NCI-H2196 (cell line): ENCODE results near the gene TAF11.
"Not testable (repeated sequence)": the region's sequence is repeated elsewhere in the genome, so short reads cannot be mapped to it uniquely, and the experiment has no call there.

Experiments used
- DNase-seq: peaks from one replicate; lab custom pipeline; 2025; ENCODE audit not compliant: unreplicated experiment; lab: John Stamatoyannopoulos, UW

The TAF11 gene

DNA sequence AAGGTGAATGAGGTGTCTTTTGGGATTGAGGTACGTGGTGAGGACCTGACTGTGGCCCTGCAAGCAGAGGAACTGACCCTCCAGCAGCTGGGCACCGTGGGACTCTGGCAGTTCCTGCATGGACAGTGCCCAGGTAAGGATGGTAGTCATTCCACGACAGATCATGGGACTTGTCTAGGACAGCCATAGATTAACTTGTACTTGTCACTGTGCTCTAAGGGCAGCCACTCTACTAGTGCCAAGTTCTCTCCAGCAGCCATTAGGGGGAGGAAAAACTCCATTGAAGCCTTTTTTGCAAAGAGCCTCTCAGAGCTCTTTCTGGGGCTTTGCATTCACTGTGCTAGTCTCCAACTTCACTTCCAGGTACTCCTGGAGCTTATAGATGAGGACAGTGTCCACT lies 20.4 kb downstream of the TAF11 start:
- no peak for DNase-seq

DNA sequence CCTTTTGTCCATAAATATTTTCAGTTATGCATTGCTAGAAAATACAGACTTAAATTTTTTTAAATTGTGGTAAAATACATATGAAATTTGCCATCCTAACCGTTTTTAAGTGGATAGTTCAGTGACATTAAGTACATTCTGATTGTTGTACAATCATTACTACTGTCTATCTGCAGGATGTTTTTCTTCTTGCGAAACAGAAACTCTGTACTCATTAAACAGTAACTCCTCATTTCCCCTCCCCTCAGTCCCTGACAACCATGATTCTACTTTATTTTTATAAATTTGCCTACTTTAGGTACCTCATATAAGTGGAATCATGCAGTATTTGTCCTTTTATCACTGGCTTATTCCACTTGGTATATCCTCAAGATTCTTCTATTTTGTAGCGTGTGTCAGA lies 21.3 kb downstream of the TAF11 start:
- no peak for DNase-seq

DNA sequence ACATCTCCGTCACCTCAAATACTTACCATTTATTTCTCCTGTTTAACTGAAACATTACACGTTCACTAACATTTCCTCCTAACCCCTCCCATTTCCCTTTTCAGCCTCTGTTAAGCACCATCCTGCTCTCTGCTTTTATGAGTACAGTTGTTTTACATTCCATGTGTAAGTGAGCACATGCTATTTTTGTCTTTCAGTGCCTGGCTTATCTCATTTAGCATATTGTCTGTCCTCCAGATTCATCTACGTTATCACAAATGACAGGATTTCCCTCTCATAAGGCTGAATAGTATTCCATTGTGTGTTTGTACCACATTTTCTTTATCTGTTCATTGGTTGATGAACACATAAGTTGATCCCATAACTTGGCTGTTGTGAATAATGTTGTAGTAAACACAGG lies 22.7 kb downstream of the TAF11 start:
- DNase-seq, result no peak

DNA sequence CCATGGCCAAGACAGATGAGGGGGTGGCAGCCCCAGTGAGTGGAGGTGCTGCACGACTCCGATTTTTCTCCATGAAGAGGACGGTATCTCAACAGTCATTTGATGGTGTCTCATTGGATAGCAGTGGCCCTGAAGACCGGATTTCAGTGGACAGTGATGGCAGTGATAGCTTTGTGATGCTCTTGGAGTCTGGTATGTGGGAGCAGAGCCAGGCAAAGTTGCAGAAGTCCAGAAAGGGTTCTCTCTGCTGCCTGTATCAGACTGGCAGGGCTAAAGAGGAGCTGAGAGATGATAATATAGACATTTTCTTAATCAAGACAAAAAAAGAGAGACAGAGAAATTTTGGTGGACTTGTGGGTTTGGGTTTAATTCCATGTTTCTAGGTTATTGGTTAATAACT lies 23.8 kb downstream of the TAF11 start:
- no peak for DNase-seq

DNA sequence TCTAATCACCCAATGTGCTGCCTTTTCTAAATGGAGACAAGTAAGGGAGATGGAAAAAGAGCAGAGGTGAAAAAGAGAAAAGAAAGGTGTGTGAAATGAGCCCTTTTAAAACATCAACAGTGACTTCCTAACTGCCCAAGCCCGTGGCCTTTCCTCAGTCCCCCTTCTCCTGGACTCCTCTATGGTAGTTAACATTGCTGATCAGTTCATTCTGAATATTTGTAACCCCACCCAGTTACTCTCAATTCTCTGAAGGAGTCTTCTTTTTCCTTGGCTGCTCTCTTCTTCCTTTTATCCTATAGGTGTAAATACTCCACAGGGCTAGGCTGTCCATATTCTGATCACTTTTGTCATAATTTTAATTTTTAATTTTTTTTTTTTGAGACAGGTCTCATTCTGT lies 27.1 kb downstream of the TAF11 start:
- DNase-seq, result no peak

DNA sequence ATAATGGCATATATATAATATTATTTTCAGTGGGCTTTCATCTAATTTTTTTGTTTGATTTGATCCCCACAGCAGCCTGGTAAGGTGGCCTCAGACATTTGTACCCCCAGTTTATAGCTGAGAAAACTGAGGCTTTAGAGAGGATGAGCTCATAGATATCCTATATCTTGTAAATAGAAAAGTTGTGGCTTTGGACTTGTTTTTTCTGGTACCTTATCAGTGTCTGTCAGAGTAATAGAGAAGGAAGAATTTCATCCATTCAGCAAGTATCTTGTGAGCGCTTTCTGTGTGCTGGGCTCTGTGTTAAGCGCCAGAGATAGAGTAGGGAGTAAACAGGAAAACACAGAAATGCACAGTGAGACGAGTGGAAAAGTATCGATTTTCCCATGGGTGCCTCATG lies 27.9 kb downstream of the TAF11 start:
- no peak for DNase-seq

DNA sequence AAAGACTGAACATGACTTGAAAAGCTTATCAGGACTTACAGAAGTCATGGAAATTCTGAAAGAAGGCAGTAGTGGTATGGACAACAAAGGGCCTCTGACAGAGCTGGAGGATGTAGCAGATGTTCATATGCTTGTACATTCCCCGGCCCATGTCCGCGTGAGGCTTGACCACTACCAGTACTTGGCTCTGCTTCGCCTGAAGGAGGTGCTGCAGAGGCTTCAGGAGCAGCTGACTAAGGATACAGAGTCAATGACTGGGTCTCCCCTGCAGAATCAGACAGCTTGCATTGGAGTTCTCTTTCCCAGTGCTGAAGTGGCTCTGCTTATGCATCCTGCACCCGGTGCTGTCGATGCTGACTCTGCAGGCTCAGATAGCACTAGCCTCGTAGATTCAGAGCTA lies 29.2 kb downstream of the TAF11 start:
- no peak for DNase-seq

DNA sequence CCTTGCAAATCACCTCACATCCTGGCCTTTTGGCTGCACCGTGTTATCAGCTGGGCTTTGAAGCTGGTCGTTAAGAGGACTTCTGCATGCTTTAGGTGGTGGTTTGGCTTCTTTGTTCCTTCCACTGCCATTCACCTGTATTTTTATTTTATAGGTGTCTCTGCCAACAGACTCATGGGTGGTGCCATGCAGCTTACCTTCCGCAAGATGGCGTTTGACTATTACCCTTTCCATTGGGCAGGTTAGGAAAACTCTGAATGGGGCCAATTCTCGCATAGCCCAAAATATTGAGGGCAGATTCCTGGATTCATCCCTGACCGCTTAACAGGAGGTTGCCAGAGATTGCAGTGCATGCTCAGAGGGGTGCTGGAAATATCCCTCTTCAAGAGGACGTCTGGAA lies 32.4 kb downstream of the TAF11 start:
- no peak for DNase-seq

DNA sequence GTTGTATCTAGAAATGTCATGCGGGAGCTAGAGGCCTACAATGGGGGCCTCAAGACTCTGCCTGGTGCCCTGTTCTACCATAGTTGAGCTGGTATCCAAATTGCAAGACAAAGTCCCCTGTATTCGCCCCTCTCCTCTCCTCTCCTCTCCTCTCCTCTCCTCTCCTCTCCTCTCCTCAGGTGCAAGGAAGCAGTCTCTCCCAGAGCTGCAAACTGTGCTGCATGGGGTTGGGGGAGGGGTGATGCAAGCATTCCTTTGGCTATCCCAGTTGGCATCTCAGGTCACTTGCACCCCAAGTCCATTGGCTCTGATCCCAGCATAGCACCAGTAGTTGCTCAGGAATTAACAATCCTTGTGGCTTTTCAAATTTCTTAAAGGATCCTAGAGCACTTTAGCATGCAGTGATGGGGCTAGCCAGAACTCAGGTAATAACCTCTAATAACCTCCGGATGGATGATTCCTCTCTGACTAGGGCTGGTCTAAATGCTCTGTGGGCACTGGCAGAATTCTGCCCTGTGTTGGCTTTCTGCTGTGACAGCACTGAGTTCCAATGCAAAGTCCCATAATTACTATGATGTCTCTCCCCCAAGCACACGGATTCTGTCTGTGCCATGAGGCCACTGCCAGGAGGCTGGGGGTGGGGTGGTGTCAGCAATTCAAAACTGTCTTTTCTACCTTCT lies 35.3 kb downstream of the TAF11 start:
- DNase-seq, result no peak

DNA sequence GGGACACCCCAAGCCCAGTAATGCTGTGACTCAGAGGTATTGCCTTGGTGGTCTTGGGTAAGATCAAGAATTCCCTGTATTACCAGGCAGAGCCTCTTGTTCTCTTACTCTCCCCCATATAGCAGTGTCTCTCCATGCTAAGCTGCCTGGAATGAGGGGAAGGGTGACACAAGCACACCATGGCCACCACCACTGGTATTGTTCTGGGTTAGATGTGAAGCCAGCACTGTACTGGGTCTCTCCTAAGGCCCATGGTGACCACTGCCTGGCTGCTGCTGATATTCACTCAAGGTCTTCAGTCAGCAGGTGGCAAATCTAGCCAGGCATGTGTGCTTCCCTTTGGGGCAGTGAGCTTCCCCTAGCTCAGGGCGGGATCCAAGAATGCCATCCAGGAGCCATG lies 36.5 kb downstream of the TAF11 start:
- DNase-seq, result no peak

DNA sequence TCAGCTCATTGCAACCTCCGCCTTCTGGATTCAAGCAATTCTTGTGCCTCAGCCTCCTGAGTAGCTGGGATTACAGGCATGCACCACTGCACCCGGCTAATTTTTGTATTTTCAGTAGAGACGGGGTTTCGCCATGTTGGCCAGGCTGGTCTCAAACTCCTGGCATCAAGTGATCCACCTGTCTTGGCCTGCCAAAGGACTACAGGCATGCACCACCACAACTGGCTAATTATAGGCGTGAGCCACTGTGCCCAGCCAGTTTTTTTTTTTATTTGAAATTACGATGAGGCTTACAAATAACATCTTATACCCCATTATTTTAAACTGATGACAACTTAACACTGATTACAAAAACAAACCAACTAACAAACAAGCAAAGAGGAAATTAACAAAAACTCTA lies 38.8 kb downstream of the TAF11 start:
- DNase-seq, result not testable (repeated sequence)

DNA sequence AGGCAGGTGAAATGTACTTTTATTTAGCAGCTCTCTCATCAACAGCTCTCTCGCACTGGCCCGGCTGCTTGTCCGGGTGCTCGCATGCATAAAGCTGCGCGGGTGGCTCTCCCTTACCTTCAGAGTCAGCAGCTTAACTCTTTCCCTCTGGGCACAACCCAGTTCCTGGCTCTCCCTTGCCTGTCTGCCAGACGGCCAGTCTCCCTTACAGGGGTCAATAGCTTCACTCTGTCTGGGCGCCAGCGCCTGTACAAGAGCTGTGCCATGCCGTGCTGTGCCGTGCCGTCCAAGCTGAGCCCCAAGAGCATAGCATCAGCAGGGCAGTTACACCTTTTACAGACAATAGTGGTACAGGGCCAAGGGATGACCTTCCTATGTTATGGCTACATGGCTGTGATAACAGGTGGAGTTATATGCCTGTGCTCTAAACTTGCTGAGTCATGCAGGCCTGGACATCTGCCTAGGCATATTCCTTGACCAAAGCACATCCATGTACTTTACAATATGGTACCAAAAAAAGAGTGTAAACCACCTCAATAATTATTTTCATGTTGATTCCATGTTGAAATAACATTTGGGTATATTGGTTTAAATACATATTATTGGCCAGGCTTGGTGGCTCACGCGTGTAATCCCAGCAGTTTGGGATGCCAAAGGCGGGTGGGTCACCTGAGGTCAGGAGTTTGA lies 48.0 kb downstream of the TAF11 start:
- DNase-seq, result no peak

DNA sequence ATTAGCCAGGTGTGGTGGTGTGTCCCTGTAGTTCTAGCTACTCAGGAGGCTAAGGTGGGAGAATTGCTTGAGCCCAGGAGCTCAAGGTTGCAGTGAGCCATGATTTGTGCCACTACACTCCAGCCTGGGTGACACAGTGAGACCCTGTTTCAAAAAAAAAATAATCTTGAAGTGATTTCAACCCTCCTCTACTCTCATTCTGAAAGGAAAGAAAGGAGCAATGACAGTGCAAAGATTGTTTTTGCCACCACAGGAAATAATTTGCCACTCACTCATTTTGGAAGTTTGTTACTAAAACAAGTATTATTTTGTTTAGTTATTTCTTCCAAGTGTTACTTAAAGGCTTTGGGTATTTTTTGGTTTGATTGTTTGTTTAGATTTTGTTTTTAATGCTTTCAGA lies 50.3 kb downstream of the TAF11 start:
- no peak for DNase-seq

DNA sequence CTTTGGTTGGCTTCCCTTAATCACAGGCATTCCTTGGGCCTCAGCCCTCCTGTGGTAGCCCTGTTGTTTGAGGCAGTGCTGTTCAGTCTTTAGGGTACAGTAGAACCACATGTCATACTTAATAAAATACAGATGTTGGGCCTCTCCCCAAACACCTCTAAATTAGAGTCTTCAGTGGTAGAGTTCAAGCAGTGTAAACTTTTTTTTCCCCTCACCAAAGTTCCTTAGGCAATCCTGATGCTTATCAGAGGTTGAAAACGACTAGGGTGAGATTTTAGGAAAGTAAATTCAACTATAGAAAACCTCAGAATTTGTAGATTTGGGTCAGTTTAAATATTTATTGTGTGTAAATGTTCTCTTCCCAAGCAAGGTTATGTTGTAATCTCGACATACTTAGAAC lies 51.4 kb downstream of the TAF11 start:
- no peak for DNase-seq

DNA sequence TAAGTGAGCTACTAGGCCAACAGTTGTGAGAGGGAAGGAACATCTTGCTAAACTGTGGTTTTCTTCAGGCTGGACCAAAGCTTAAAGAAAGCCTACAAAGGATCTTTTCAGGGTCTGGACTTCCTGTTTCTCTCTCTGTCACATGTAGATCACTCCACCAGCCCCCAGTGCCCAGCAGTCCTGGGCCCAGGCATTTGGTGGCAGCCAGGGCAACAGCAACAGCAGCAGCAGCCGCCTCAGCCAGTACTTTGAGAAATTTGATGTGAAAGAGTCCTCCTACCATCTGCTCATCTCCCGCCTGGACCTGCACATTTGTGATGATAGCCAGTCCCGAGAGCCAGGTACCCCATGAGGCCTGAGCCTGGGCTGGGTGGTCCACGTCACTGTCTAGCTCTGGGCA lies 51.8 kb downstream of the TAF11 start:
- DNase-seq, result no peak

DNA sequence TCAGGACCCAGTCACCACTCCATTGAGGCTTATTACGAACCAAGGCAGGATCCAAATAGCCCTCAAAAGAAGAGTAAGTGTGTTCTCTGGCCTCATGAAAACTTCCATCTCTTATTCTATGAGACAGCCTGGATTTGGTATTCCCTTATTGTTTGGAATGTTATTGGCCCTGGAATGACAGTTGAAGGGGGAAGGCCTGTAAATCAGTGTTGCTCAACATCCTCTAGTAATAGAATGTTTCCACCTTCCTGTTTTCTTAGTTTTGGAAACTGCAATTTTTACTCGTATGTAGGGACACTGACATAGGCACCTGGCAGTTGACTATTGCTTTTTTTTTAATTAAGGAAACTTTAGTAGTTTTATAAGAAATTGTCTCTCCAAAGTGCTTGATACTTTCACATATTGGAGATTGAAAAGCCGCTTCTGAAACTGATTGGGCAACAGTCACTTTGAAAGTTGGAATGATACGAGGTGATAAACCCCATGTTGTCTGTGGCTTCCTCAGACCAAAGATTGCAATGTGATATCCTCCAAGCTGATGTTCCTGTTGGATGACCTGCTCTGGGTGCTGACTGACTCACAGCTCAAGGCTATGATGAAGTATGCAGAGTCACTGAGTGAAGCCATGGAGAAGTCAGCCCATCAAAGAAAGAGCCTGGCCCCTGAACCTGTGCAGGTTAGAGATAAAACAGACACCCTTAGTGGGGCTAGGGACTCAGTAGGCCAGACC lies 52.9 kb downstream of the TAF11 start:
- no peak for DNase-seq

DNA sequence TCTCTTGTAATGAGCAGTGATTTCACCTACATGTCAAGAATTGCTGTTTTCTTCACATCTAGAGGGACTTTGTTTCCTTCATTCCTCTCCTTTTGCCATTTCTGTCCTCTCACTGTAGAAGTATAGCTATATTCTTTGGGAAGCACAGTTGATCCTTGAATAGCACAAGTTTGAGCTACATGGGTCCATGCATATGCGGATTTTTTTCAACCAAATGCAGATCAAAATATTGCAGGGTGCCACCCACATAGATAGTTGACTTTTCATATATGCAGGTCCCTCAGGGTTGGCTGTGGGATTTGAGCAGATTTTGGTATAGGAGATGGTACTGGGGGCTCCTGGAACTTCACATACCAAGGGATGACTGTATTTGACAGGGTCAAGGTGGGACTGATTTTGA lies 54.9 kb downstream of the TAF11 start:
- no peak for DNase-seq

DNA sequence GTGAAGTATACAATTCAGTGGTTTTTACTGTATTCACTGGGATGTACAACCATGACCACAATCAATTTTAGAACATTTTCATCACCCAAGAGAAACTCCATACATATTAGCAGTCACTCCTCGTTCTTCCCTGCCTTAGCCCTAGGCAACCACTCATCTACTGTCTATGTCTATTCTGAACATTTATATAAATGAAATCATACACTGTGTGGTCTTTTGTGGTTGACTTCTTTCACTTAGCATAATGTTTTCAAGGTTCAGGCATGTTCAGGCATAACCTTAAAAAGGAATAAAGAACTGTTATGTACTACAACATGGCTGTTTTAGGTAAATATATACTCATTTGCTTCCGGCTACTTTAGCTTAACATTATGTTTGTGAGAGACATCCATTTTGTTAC lies 58.7 kb downstream of the TAF11 start:
- DNase-seq, result no peak
